K562 (cell line): ENCODE data around the gene SLC25A45. TPM values are rescaled to one million over a fixed set of nuclear protein-coding genes. Genes with fewer than 3 reads are reported as not detected.
A peak's percentile ranks its signal among the peaks of the same experiment; 100 is the strongest.

Experiments
- BCOR ChIP-seq: fragments of 450-650 bp; IDR thresholded peaks from 2 replicates; pipeline ENCODE4 v1.6.1; 2016
- FIP1L1 ChIP-seq: fragments of 200-400 bp; formaldehyde crosslinking; IDR thresholded peaks from 2 replicates; pipeline ENCODE4 v1.6.1; 2018; ENCODE audit warnings: mild to moderate bottlenecking, low read depth, low read length; ENCODE audit not compliant: poor library complexity, severe bottlenecking
- FOXM1 ChIP-seq, 2 experiments: fragments of 450-650 bp in 1 of 2; sonication (generic) in 1 of 2; formaldehyde crosslinking in 1 of 2; IDR thresholded peaks; 2 replicates each; pipeline versions ENCODE4 v1.6.1 to v1.9.0; 2017 to 2022; ENCODE audit warnings: low read depth in 2 of 2, mild to moderate bottlenecking in 2 of 2, missing genetic modification reagents in 1 of 2, moderate library complexity in 1 of 2
- FUS ChIP-seq: fragments of 200-400 bp; formaldehyde crosslinking; optimal IDR thresholded peaks from 2 replicates; pipeline ENCODE3; 2017; ENCODE audit warnings: low read depth, low read length
- MYNN ChIP-seq, 2 experiments: sonication (generic); formaldehyde crosslinking in 1 of 2; IDR thresholded peaks; 2 replicates each; pipeline versions ENCODE4 v1.5.0 to v1.6.1; 2016 to 2020; ENCODE audit warnings: antibody characterized with exemption in 1 of 2, missing genetic modification reagents in 1 of 2
- SMARCE1 ChIP-seq: fragments of 450-650 bp; IDR thresholded peaks from 2 replicates; pipeline ENCODE4 v1.7.1; 2016; ENCODE audit warnings: mild to moderate bottlenecking
- ZNF407 ChIP-seq: fragments of 450-650 bp; IDR thresholded peaks from 2 replicates; pipeline ENCODE4 v1.6.1; 2016; ENCODE audit warnings: low read depth
- ZNF707 ChIP-seq: fragments of 250-450 bp; sonication (Bioruptor Pico); conservative IDR thresholded peaks from 2 replicates; pipeline ENCODE4 v1.8.0; 2022; ENCODE audit warnings: inconsistent platforms, mild to moderate bottlenecking, moderate library complexity
- ZNF830 ChIP-seq: fragments of 250-450 bp; sonication (Bioruptor Pico); IDR thresholded peaks from 2 replicates; pipeline ENCODE4 v1.5.0; 2021; ENCODE audit warnings: mild to moderate bottlenecking
- polyA plus RNA-seq, 8 experiments: library from polyadenylated mRNA; depleted of rRNA in 4 of 8; stranded (reverse) in 5 of 8; unstranded in 3 of 8; fragments of >200 nt; fragmentation: Nextera tagmentation in 2 of 8; fragmentation: Illumina TruSeq in 1 of 8; extraction: Ambion mirVana in 2 of 8; extraction: Trizol in 1 of 8; gene quantifications; 2 replicates each; pipeline versions ENCODE4 v1.2.1 to v1.2.3, GENCODE V29; 2011 to 2014; ENCODE audit warnings: inconsistent platforms in 1 of 8, missing spikeins in 1 of 8
- total RNA-seq, 7 experiments: library from RNA; depleted of rRNA in 6 of 7; stranded (reverse); fragments of >200 nt in 6 of 7; fragmentation: Illumina TruSeq in 2 of 7; extraction: Trizol in 2 of 7; gene quantifications; 2 replicates each; pipeline versions ENCODE4 v1.2.1 to v1.2.3, GENCODE V29; 2011 to 2021; ENCODE audit warnings: low replicate concordance in 1 of 7
- TF ChIP-seq, protein P1 (sequence below): fragments of 450-650 bp; IDR thresholded peaks from 2 replicates; pipeline ENCODE4 v1.6.1; 2016

The SLC25A45 gene
- total and polyA plus RNA-seq, 9 of the 15 experiments (the other 6 are each of a cell fraction or from before 2014, with no cell fraction given) = 0.15 to 2.3 (median 0.68) TPM

DNA sequence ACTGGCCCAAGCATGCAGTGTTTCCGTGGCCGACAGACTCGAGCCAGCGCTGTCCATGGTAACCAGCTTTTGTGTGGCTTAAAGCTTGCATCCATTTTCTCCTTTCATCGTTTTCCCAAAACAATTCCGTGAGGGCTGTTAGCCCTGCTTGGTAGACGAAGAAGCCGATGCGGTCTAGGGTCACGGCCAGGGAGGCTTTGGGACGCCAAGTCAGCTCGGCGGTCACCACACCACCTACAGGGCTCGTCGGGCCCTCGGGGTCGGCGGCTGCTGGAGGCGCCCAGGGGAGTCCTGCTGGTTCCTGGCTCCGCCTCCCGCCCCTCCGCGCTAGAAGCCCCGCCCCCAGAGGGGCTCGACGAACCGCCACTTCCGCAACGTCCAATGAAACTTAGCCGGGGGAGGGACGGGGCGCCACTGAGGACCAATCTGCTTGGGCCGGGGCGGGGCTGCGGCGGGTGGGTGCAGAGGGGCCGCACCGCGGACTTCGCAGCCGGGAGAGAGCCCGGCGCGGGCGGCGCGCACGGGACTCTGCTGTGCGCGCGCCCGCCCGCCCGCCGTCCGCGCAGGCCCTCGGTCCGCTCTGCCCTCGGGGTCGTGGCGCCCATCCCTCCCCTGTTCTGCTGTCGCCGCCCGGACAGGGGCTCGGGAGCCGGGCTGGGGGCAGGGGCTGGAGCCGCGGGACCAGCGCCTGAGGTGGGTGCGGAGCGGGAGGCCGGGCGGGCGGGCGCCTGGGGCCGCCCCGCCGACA lies 28.0 kb downstream of the SLC25A45 start, which contains the start of gene TIGD3 (continued):
- no peak for TF ChIP-seq ZNF407
- TF ChIP-seq ZNF830 (CRISPR knock-in tag) = no peak
- TF ChIP-seq MYNN (IDR thresholded peaks at IDR 0.05) = no peak
- TF ChIP-seq MYNN (CRISPR knock-in tag; IDR thresholded peaks at IDR 0.05) = no peak
- TF ChIP-seq, protein P1, sequence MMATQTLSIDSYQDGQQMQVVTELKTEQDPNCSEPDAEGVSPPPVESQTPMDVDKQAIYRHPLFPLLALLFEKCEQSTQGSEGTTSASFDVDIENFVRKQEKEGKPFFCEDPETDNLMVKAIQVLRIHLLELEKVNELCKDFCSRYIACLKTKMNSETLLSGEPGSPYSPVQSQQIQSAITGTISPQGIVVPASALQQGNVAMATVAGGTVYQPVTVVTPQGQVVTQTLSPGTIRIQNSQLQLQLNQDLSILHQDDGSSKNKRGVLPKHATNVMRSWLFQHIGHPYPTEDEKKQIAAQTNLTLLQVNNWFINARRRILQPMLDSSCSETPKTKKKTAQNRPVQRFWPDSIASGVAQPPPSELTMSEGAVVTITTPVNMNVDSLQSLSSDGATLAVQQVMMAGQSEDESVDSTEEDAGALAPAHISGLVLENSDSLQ = peak; percentile 24
- no peak for TF ChIP-seq ZNF707 (CRISPR knock-in tag)
- no peak for TF ChIP-seq SMARCE1
- no peak for TF ChIP-seq FOXM1 (IDR thresholded peaks at IDR 0.05; ENCODE audit: low read depth)
- no peak for TF ChIP-seq FOXM1 (CRISPR knock-in tag; IDR thresholded peaks at IDR 0.05; ENCODE audit: low read depth)
- TF ChIP-seq BCOR = no peak
- TF ChIP-seq FIP1L1 = peak; percentile 78
- peak; percentile 52 for TF ChIP-seq FUS
